ENCODE measurements around the gene TPX2.
"Not testable (repeated sequence)": the region's sequence is repeated elsewhere in the genome, so short reads cannot be mapped to it uniquely, and the experiment has no call there.

Gene TPX2

DNA sequence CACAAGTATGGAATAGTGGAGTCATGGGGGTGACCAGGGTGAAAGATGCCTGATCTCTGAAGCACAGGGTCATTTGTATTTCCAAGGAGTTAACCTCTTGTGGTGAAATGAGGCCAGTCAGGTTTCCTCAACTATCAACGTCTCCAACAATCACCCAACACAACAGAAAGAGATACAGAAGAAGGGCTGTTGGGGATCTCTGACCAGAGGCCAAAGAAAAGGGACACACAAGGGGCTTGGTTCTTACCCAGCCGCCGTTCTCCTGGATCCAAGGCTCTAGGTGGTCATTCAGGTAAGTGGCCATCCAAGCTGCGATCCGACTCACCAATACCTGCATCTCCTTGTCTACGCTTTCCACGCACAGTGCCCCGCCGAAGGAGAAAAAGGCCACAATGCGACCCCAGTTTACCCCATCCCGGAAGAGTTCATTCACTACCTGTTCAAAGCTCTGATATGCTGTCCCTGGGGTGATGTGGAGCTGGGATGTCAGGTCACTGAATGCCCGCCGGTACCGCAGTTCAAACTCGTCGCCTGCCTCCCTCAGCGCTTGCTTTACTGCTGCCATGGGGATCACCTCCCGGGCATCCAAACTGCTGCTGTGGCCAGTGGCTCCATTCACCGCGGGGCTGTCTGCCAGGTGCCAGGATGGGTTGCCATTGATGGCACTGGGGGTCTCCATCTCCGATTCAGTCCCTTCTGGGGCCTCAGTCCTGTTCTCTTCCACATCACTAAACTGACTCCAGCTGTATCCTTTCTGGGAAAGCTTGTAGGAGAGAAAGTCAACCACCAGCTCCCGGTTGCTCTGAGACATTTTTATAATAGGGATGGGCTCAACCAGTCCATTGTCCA, 17.5 kb upstream of the TPX2 start:
- DNase-seq, result no peak

DNA sequence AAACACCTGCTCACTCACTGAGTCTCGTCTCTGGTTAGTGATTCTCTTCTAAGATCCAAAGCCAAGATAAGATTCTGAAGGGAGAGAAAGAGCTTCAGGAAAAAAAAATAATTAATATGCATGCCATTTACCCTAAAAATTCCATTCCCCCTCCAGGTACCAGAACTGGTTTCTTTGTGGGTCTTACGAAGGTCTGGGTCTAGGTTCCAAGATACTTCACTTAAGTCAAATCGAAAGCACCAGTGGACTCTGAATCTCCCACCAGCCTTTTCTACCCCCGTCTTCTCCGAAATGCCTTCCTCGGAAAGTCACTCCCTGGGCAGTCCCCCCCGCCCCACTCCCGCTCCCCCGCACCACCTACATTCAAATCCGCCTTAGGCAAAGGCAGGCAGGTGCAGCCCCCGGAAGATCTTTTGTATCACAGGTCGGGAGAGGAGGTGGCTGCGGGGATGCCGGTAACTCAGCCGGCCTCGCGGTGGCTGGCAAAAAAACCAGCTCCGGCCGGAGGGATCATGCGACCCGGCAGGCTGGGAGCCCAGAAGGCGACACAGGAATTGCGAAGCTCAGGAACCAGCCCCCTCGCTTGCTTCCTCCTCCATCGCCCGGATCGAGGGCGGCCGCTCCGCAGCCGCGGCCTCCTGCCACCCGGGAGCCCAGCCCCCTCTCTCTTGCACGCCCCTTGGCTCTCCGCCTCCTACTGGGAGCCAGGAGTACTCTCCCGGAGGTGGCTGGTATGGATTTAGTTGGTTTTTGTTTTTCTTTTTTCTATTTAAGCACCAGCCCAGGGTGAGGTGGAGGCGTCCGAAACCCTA, 16.6 kb upstream of the TPX2 start, which contains the start of gene BCL2L1:
BCL2L1 (minus strand) TSS at position 612 of the 812 bp plus-strand sequence. CDS start 650 bp downstream, outside the sequence.
- peak; percentile 84 to 88 for DNase-seq

DNA sequence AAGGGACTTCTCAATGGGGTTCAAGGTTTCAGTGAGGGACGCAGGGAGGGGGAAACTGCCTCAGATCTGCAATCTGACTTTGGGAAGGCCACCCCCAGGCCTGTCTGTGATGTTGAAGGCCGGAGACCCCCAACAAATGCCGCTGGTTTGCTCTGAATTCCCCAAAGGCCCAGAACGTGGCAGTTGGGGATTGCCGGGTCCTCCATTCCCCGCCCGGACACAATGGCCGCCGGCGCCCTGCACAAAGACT, 16.1 kb upstream of the TPX2 start:
- no peak for DNase-seq

DNA sequence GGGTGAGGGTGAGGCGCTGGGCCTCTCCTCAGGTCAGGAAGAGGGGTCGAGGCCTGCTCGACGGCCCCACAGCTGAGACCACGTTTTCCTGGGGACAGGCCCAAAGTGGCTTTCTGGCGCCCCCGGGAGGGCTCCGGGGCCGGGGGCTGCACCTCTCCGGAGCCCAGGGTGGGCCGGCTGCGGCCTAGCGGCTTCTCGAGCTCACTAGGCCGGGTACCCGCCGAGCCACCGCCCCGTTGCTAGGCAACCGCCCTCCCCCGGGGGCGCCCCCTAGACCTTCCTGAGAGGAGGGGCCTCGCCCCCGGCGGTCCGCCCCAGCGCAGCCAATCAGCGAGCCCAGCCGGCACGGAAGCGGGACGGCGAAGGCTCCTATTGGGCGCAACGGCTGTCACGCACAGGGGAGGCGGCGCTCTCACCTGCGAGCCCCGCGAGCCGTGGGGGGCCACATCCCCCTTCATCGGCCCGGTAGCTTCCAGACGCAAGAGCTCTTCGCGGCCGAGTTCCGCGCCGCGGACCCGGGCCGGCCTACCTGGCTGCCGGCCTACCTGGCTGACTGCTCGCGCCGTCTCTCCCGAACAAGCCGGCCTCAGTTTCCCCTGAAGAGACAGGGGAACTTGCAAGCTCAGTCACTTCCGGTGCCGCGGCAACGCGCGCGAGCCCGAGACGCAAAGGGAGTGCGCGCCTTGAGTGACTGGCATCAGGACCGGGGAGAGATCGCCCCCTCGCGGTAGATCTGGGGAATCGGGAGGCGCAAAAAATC, 15.6 kb upstream of the TPX2 start:
- DNase-seq, result peak; percentile 98

DNA sequence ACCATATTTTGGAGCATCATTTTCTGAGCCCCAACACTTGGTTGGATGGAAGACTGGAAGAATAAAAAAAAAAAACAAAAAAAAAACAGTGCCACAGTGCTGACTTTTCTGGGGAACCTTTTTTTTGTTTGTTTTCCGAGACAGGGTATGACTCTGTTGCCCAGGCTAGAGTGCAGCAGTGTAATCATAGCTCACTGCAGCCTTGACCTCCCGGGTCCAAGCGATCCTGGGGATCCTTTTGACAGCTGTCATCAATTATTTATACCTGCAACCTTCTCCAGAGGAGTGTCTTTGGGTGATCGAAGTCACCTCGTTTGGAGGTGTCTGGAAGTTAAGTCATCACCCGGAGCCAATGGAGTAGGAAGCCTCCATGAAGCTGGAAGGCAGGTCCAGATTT, 7.8 kb upstream of the TPX2 start:
- DNase-seq, result no peak

GRCh38 chr20:31739550-31739977, 474 bp downstream of the TPX2 start:
- no peak for DNase-seq

DNA sequence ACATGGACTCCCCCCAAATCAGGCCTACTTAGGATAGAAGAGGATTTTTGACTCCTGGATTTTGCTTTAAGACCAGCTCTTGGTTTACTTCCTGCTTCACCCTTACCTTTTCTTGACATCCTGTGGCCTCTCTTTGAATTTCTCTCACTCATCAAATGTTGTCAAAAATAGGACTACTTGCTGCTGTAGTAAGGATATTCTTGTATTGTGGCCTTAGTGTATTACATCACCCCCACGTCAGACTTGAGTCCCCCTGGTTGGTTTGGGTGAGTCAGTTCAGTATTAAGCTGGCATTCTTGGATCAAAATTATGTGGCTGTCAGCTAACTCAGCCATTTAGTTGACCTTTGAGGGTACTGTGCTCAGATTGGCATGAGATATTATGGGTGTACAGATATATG, 1.1 kb downstream of the TPX2 start:
- no peak for DNase-seq

GRCh38 chr20:31740656-31741323, 1.7 kb downstream of the TPX2 start:
- DNase-seq, result no peak

DNA sequence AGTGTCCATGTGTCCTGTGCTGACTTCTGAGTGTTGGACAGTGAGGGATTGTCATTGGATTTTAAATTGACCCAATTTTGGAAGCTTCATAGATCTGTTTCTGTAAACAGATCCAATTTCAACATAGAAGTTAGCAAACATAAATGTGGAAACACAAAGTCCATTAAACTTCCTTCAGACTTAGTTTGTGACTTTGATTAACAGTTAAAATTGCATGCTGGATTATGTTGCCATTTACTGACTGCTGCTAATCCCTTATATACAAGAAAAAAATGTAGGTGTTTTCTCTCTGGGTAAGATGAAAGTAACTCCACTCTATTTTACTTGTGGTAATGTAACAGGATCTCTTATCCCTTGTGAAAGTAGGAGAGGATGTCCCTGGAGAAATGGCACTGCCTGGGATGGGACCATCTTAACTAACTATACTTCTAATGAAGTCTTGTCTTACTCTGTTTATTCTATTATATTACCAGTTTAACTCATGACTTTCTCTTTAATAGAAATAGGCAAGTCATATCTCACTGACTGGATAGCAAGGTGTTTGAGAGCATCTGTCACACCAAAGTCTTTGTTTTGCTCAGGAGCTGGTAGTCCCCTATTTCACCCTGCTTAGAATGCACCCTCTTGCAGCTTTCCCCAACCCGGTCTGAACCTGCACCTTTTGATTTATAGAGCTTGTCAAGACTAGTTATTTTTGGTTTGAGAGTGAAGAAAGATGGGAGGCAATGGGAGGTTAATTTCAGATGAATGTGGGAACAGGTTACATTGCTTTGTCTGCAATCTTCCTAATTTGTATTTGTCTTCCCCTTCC, 7.2 kb downstream of the TPX2 start:
- DNase-seq, result no peak

DNA sequence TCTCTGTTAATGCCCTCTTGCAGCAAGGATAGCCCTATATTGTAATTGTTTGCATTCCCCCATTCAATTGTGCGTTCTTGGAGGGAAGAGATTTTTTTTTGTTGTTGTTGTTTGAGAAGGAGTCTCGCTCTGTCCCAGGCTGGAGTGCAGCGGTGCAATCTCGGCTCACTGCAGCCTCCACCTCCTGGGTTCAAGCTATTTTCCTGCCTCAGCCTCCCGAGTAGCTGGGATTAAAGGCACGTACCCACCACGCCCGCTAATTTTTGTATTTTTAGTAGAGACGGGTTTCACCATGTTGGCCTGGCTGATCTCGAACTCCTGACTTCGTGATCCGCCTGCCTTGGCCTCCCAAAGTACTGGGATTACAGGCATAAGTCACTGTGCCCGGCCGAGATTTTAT, 7.9 kb downstream of the TPX2 start:
- not testable (repeated sequence) for DNase-seq

- DNase-seq, result peak; percentile 18 to 47
These were observed 8.6 kb downstream of the TPX2 start for GRCh38 chr20:31747640-31748039.

- DNase-seq, result no peak
These were observed 10.1 kb downstream of the TPX2 start for GRCh38 chr20:31749223-31749622.

DNA sequence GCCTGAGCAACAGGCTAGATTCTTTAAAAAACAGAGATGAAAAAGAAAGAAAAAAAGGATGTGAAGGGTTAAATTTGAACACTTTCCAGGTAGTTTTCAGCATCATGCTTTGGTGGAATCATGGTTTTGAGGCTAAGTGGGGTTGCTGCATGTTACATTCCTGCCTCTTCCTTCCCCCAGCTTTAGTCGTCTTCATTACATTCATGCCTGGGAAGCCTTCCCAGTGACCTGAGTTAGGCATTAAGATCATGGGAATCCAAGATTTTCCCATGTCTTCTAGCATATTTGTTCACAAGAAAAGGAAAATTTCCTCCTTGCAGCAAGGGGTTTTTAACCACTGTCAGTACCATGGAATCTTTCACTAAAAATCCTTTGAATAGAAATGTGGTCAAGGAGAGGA, 12.0 kb downstream of the TPX2 start:
- no peak for DNase-seq

- no peak for DNase-seq
These were observed 18.2 kb downstream of the TPX2 start for GRCh38 chr20:31757254-31757653.

GRCh38 chr20:31758521-31758920, 19.4 kb downstream of the TPX2 start:
- no peak for DNase-seq

- no peak for DNase-seq
These were observed 19.9 kb downstream of the TPX2 start for GRCh38 chr20:31758991-31759390.

- DNase-seq, result no peak
These were observed 20.9 kb downstream of the TPX2 start for GRCh38 chr20:31759836-31760518.

- DNase-seq, result no peak
These were observed 21.6 kb downstream of the TPX2 start for GRCh38 chr20:31760519-31761240.

GRCh38 chr20:31764641-31765305, 25.7 kb downstream of the TPX2 start:
- DNase-seq, result no peak

GRCh38 chr20:31767805-31768204, 28.7 kb downstream of the TPX2 start:
- DNase-seq, result no peak
